ENCODE data around the gene RBM4B. TPM values are rescaled to one million over a fixed set of nuclear protein-coding genes. Genes with fewer than 3 reads are reported as not detected.

RBM4B gene
- total RNA-seq, 1 donor from 2014 or later, result 26.7 TPM

DNA sequence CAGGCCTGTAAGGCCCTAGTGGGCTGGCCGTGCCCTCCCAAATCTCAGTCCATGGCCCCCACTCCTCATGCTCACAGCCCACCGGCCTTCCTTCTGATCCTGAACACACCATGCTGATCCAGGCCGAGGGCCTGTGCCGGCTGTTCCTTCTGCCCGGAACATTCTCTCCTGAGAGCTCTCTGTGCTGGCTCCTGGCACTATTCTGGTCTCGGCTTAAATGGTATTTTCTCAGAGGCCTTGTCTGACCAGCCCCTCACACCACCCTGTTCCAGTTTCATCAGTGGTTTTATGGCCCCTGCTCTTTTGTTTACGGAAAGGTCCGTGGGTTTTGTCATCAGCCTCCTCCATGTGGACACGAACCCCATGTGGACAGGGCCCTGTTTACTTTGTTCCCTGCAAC lies 29.3 kb upstream of the RBM4B start:
- DNase-seq (ENCODE audit: low read depth), result no peak

- no peak for DNase-seq (ENCODE audit: low read depth)
Measured at GRCh38 chr11:66705587-66706335, 28.1 kb upstream of the RBM4B start.

GRCh38 chr11:66704659-66705360 lies 27.1 kb upstream of the RBM4B start:
- DNase-seq (ENCODE audit: low read depth), result no peak

GRCh38 chr11:66701432-66702240 lies 23.9 kb upstream of the RBM4B start:
- DNase-seq (ENCODE audit: low read depth), result no peak

GRCh38 chr11:66700742-66701141 lies 23.1 kb upstream of the RBM4B start:
- DNase-seq (ENCODE audit: low read depth), result no peak

DNA sequence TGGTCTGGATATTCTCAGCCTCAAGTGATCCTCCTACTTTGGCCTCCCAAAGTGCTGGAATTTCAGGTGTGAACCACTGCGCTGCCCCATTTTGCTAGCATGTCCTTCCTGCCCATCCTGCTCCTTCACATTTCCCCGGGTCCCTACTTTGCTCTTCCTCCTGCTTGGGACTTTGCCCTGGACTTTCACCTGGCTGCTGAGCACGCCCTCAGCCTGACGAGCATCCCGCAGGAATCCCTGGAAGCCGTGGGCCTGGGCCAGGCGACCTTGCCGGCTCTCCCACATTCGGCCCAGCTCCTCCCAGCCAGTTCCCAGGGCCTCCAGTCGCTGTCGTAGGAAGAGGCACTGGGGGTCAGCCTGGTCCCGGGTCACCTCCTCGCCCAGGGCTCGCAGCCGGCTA lies 22.6 kb upstream of the RBM4B start:
- no peak for DNase-seq (ENCODE audit: low read depth)

- no peak for DNase-seq (ENCODE audit: low read depth)
Measured at GRCh38 chr11:66698491-66698890, 20.8 kb upstream of the RBM4B start.

- no peak for DNase-seq (ENCODE audit: low read depth)
Measured at GRCh38 chr11:66697988-66698387, 20.3 kb upstream of the RBM4B start.

DNA sequence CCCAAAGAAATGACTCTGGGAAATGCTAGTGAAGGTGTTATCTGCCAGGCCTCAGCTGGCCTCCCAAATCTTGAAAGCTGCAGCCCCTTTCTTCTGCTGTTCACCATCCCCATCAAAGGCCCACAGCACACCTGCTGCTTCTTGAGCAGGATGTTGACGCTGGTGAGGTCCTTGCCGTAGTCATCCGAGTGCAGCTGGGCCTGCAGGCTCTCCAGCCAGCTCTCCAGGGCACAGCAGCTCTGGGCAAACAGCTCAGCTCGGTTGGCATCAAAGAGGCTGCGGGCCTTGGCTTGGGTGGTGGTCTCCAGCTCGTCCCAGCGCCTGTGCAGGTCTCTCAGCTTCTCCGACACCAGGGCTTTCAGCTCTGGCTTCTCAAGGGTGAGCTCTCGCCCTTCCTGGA lies 18.5 kb upstream of the RBM4B start:
- DNase-seq (ENCODE audit: low read depth), result no peak

- peak; percentile 98 for DNase-seq (ENCODE audit: low read depth)
Measured at GRCh38 chr11:66694732-66695207, 17.1 kb upstream of the RBM4B start.

DNA sequence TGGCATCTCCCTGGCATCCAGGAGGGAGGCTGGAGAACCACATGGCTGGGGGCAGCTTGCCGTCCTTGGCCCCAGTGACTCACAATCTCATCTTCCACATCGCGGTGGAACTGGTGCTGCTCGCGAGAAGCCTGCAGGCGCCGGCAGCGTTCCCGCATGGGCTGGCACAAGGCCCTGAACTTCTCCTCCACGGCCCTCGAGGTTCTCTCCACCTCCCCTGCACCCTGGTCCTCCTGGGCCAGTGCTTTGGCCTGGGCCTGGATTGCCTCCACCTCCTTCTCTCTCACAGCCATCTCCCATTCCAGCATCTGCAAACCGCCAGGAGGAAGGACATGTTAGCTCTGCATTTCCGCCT lies 16.3 kb upstream of the RBM4B start:
- no peak for DNase-seq (ENCODE audit: low read depth)

GRCh38 chr11:66693356-66694055 lies 15.8 kb upstream of the RBM4B start:
- DNase-seq (ENCODE audit: low read depth), result no peak

DNA sequence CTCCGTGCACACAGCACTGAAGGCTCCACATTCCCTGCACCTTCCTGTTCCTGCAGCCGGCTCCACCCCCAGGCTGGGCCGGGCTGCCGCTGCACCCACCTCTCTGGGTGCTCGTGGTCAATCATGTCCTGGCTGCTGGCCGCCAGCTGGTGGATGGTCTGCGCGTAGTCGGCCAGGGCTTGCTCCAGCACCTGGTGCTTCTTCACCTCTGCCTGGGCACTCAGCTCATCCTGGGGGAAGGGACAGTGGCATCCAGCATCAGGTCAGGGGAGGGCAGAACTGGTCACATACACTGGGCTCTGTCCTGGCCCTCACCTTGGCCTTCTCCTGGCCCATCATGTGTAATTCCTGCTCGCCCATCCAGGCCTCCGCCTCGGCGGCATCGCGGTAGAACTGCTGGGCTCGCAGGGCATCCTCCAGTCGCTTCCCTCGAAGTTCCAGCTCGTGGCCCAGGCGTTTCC lies 15.2 kb upstream of the RBM4B start:
- DNase-seq (ENCODE audit: low read depth), result no peak

DNA sequence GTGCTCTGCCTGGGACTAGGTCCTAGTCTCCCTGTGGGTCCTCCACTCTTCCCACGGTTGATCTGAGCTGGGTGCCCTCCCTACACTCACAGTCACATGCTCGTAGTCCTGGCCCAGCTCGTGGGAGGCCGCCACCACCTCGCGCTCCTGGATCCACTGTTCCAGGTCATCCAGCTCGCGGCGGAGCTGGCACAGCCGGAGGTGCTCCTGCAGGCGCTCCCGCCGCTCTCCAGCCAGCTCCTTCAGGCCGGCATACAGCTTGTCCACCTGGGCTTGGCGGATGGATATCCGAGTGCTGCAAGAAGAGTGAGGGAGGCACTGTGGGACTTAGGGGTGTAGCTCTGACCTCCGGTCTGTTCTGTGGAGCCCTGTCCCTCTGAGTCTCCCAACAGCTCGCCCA lies 14.8 kb upstream of the RBM4B start:
- DNase-seq (ENCODE audit: low read depth), result no peak

- no peak for DNase-seq (ENCODE audit: low read depth)
Measured at GRCh38 chr11:66691311-66691980, 13.8 kb upstream of the RBM4B start.

DNA sequence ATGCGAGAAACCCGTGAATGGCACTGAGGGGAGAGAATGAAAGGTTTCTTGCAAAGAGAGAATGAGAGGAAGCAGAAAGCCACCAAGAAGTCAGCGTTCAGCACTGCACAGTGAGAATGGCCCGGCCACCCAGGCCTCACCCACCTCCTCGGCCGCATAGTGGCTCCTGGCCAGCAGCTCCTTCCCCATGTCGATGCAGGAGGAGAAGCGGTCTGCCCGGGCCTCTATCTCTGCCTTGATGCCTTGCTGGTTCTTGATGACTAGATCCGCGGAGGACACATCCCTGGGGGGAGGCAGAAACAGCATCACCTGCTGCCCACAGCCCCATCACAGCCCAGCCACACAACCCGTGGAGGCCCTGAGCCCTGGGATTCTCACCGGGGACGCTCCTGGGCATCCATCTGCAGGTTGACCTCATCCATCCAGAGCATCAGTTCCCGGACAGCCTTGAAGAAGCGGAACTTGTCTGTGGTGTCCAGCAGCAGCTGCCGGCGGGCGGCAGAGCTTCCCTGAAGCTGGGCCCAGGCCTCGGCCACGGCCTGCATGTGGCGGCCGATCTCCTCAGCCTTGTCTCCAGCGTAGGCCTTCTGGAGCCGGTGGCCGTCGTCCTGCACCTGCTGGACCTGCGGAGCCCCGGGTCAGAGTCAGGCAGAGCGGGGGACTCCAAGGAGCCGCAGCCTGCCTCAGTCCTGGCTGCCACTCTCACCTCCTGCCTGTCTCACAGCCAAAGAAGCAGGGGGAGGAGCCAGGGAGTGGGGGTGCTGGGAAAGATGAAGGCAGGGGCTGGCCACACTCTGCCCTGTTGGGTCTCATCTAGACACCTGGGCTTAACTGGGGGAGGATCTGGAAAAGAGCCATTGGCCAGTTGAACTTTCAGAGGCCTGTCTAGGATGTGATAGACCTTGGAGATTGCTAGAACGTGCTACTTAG lies 12.2 kb upstream of the RBM4B start:
- DNase-seq (ENCODE audit: low read depth), result no peak

GRCh38 chr11:66688561-66689534 lies 11.2 kb upstream of the RBM4B start:
- DNase-seq (ENCODE audit: low read depth), result no peak

DNA sequence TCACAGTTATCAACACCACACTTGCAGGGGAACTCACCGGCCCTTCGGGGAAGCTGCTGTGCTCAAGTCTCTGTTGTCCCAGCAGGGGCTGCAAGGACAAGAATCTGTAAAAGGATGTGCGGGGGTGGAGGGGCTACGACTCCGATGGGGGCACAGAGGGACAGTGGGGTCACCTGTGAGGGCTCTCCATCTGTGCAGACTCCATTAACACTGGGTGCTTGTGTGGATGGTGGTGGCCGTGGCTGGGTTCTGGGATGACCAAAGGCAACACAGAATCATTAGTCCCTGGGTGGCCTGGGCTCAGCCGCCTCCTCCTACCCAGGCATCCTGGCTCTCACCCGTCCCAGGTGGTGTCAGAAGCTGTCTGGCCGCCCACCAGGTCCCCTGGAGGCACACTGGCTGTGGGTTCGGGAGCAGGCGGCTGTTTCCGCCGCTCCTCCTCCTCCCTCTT lies 10.2 kb upstream of the RBM4B start:
- DNase-seq (ENCODE audit: low read depth), result no peak

Measured in renal cortical epithelial cell (primary cell).